ENCODE results near the gene GTF3C4. TPM values are rescaled to one million over a fixed set of nuclear protein-coding genes. Genes with fewer than 3 reads are reported as not detected.
"Not testable (repeated sequence)": the region's sequence is repeated elsewhere in the genome, so short reads cannot be mapped to it uniquely, and the experiment has no call there.

The GTF3C4 gene
- total and polyA plus RNA-seq, 7 donors = 3.8 to 12.8 (median 9.6) TPM

- DNase-seq = no peak
- Histone ChIP-seq H3K36me3 (ENCODE audit: insufficient read depth in 1 of 2, low read depth in 1 of 2) (no peaks in the 10 kb centered on the region), H3K9me3 (no peaks in the 10 kb centered on the region), H3K4me1 (no peaks in the 10 kb centered on the region), H3K27ac (no peak overlapping the region), H3K4me3 (no peak overlapping the region), H3K27me3 (ENCODE audit: insufficient read depth in 3 of 3, low read length in 2 of 3) (peaks cover 0 to 14% (median 2%) of the 10 kb centered on the region in 3 donors)
- ATAC-seq = no peak
- WGBS, 3 donors = 84 to 89% (median 84%) methylated on average over 3 of the region's 3 CpGs
- TF ChIP-seq CTCF (IDR thresholded peaks at IDR 0.05) = no peak
- intact Hi-C loops (cut with DNase I) = no loop called here
Measured at GRCh38 chr9:132711846-132712245, 41.6 kb downstream of the GTF3C4 start.

GRCh38 chr9:132712753-132713152 is 42.5 kb downstream of the GTF3C4 start:
- Histone ChIP-seq H3K4me1 (no peaks in the 10 kb centered on the region), H3K36me3 (ENCODE audit: insufficient read depth in 1 of 2, low read depth in 1 of 2) (no peaks in the 10 kb centered on the region), H3K27ac (no peak overlapping the region), H3K9me3 (no peaks in the 10 kb centered on the region), H3K27me3 (ENCODE audit: insufficient read depth in 3 of 3, low read length in 2 of 3) (peaks cover 0 to 20% (median 2%) of the 10 kb centered on the region in 3 donors), H3K4me3 (no peak overlapping the region)
- TF ChIP-seq CTCF (IDR thresholded peaks at IDR 0.05) = no peak
- DNase-seq (no peak), ATAC-seq (no peak)
- WGBS, 3 donors = 65 to 79% (median 70%) methylated on average over 5 of the region's 5 CpGs
- intact Hi-C loops (cut with DNase I) = no loop called here

GRCh38 chr9:132716007-132716406 is 45.7 kb downstream of the GTF3C4 start:
- ATAC-seq (no peak), DNase-seq (no peak)
- H3K27ac ChIP-seq = no peak overlapping the region
- no peaks in the 10 kb centered on the region for H3K36me3 ChIP-seq (ENCODE audit: insufficient read depth in 1 of 2, low read depth in 1 of 2)
- H3K4me3 ChIP-seq = no peak overlapping the region
- no peaks in the 10 kb centered on the region for H3K9me3 ChIP-seq
- no peak for TF ChIP-seq CTCF (IDR thresholded peaks at IDR 0.05)
- peaks cover 0 to 29% (median 0%) of the 10 kb centered on the region in 3 donors for H3K27me3 ChIP-seq (ENCODE audit: insufficient read depth in 3 of 3, low read length in 2 of 3)
- intact Hi-C loops (cut with DNase I) = no loop called here
- WGBS, 3 donors = 83 to 86% (median 84%) methylated on average over 4 of the region's 4 CpGs
- no peaks in the 10 kb centered on the region for H3K4me1 ChIP-seq

- no peaks in the 10 kb centered on the region for H3K36me3 ChIP-seq (ENCODE audit: insufficient read depth in 1 of 2, low read depth in 1 of 2)
- no peaks in the 10 kb centered on the region for H3K9me3 ChIP-seq
- DNase-seq (no peak), ATAC-seq (no peak)
- no peak overlapping the region for H3K4me3 ChIP-seq
- intact Hi-C loops (cut with DNase I) = no loop called here
- TF ChIP-seq CTCF (IDR thresholded peaks at IDR 0.05) = no peak
- 52 to 59% (median 59%) methylated on average over 13 of the region's 13 CpGs for WGBS, 3 donors
- H3K27me3 ChIP-seq (ENCODE audit: insufficient read depth in 3 of 3, low read length in 2 of 3) = peaks cover 0 to 32% (median 0%) of the 10 kb centered on the region in 3 donors
- H3K4me1 ChIP-seq = no peaks in the 10 kb centered on the region
- no peak overlapping the region for H3K27ac ChIP-seq
Measured at GRCh38 chr9:132717326-132717945, 47.2 kb downstream of the GTF3C4 start.

- H3K4me1 ChIP-seq; ATAC-seq; H3K9me3 ChIP-seq; intact Hi-C loops (cut with DNase I); DNase-seq; H3K4me3 ChIP-seq; H3K36me3 ChIP-seq (ENCODE audit: insufficient read depth in 1 of 2, low read depth in 1 of 2); H3K27ac ChIP-seq: not testable (repeated sequence)
- WGBS, 3 donors = 58 to 64% (median 61%) methylated on average over 8 of the region's 8 CpGs
- peaks cover 0 to 42% (median 0%) of the 10 kb centered on the region in 3 donors for H3K27me3 ChIP-seq (ENCODE audit: insufficient read depth in 3 of 3, low read length in 2 of 3)
Measured at GRCh38 chr9:132718381-132718928, 48.2 kb downstream of the GTF3C4 start.

Measured in psoas muscle (tissue), 8 donors.